Keratinocyte (primary cell): ENCODE measurements around the gene EYA4.
"Not testable (repeated sequence)": the region's sequence is repeated elsewhere in the genome, so short reads cannot be mapped to it uniquely, and the experiment has no call there.

Experiments used
- CTCF ChIP-seq, 3 experiments: IDR thresholded peaks in 1 of 3; conservative IDR thresholded peaks in 1 of 3; optimal IDR thresholded peaks in 1 of 3; 2 replicates in 2 of 3; 3 replicates in 1 of 3; pipeline versions ENCODE3 to v1.5.1; 2011; ENCODE audit warnings: low read length in 3 of 3, mild to moderate bottlenecking in 3 of 3, moderate library complexity in 2 of 3, control low read depth in 1 of 3, inconsistent platforms in 1 of 3; ENCODE audit not compliant: insufficient read depth in 2 of 3; ENCODE audit errors: extremely low read depth in 1 of 3
- EZH2 ChIP-seq: IDR thresholded peaks from one replicate; pipeline ENCODE4 v1.6.1; 2012; ENCODE audit warnings: inconsistent platforms, mild to moderate bottlenecking, low read length, moderate library complexity

- not testable (repeated sequence) for TF ChIP-seq CTCF (optimal IDR thresholded peaks at IDR 0.05 in 1 of 3, IDR thresholded peaks at IDR 0.05 in 1 of 3, conservative IDR thresholded peaks at IDR 0.05 in 1 of 3; ENCODE audit: extremely low read depth in 1 of 3, insufficient read depth in 2 of 3, low read length in 3 of 3); EZH2
These were observed 313.0 kb downstream of the EYA4 start for GRCh38 chr6:133554121-133554520.
